ENCODE data around the gene TSPAN13.

- TF ChIP-seq, protein P1, sequence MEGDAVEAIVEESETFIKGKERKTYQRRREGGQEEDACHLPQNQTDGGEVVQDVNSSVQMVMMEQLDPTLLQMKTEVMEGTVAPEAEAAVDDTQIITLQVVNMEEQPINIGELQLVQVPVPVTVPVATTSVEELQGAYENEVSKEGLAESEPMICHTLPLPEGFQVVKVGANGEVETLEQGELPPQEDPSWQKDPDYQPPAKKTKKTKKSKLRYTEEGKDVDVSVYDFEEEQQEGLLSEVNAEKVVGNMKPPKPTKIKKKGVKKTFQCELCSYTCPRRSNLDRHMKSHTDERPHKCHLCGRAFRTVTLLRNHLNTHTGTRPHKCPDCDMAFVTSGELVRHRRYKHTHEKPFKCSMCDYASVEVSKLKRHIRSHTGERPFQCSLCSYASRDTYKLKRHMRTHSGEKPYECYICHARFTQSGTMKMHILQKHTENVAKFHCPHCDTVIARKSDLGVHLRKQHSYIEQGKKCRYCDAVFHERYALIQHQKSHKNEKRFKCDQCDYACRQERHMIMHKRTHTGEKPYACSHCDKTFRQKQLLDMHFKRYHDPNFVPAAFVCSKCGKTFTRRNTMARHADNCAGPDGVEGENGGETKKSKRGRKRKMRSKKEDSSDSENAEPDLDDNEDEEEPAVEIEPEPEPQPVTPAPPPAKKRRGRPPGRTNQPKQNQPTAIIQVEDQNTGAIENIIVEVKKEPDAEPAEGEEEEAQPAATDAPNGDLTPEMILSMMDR (IDR thresholded peaks at IDR 0.05; ENCODE audit: poor library complexity, severe bottlenecking), result no peak
- TF ChIP-seq EZH2 (IDR thresholded peaks at IDR 0.05; ENCODE audit: borderline replicate concordance, insufficient read depth, low read length, poor library complexity, severe bottlenecking), result no peak
- TF ChIP-seq MXI1 (conservative IDR thresholded peaks at IDR 0.05; ENCODE audit: poor library complexity, severe bottlenecking), result no peak
- TF ChIP-seq EP300 (conservative IDR thresholded peaks at IDR 0.05; ENCODE audit: poor library complexity, severe bottlenecking), result no peak
- no peak for TF ChIP-seq TAF1 (IDR thresholded peaks at IDR 0.05; ENCODE audit: low read depth)
- no peak for TF ChIP-seq POLR2AphosphoS5 (IDR thresholded peaks at IDR 0.05)
- TF ChIP-seq, protein P2, sequence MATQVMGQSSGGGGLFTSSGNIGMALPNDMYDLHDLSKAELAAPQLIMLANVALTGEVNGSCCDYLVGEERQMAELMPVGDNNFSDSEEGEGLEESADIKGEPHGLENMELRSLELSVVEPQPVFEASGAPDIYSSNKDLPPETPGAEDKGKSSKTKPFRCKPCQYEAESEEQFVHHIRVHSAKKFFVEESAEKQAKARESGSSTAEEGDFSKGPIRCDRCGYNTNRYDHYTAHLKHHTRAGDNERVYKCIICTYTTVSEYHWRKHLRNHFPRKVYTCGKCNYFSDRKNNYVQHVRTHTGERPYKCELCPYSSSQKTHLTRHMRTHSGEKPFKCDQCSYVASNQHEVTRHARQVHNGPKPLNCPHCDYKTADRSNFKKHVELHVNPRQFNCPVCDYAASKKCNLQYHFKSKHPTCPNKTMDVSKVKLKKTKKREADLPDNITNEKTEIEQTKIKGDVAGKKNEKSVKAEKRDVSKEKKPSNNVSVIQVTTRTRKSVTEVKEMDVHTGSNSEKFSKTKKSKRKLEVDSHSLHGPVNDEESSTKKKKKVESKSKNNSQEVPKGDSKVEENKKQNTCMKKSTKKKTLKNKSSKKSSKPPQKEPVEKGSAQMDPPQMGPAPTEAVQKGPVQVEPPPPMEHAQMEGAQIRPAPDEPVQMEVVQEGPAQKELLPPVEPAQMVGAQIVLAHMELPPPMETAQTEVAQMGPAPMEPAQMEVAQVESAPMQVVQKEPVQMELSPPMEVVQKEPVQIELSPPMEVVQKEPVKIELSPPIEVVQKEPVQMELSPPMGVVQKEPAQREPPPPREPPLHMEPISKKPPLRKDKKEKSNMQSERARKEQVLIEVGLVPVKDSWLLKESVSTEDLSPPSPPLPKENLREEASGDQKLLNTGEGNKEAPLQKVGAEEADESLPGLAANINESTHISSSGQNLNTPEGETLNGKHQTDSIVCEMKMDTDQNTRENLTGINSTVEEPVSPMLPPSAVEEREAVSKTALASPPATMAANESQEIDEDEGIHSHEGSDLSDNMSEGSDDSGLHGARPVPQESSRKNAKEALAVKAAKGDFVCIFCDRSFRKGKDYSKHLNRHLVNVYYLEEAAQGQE (IDR thresholded peaks at IDR 0.05; ENCODE audit: borderline replicate concordance), result no peak
- no peak for TF ChIP-seq RAD21 (conservative IDR thresholded peaks at IDR 0.05)
Observed at GRCh38 chr7:16743236-16743635, 10.3 kb upstream of the TSPAN13 start.

Measured in neural cell (in vitro differentiated cells).